ENCODE data around the gene SYT1. TPM values are rescaled to one million over a fixed set of nuclear protein-coding genes. Genes with fewer than 3 reads are reported as not detected.
A peak's percentile ranks its signal among the peaks of the same experiment; 100 is the strongest.
"Not testable (repeated sequence)": the region's sequence is repeated elsewhere in the genome, so short reads cannot be mapped to it uniquely, and the experiment has no call there.

The SYT1 gene
- total RNA-seq, 4 donors from 2014 or later, result 4.1 to 10.0 (median 6.7) TPM

GRCh38 chr12:78835493-78835892 is 29.1 kb upstream of the SYT1 start:
- no peaks in the 10 kb centered on the region for H3K9me3 ChIP-seq
- no peaks in the 10 kb centered on the region for H3K4me1 ChIP-seq
- TF ChIP-seq CTCF (IDR thresholded peaks at IDR 0.05) (no peak), EP300 (IDR thresholded peaks at IDR 0.05) (no peak), POLR2AphosphoS5 (IDR thresholded peaks at IDR 0.05) (no peak), POLR2A (IDR thresholded peaks at IDR 0.05; ENCODE audit: low read depth) (no peak)
- no peak for DNase-seq (ENCODE audit: extremely low spot score)
- H3K27ac ChIP-seq (replicated peaks in 1 of 4), result no peak overlapping the region
- WGBS, result 90% methylated on average over 6 of the region's 6 CpGs
- H3K4me3 ChIP-seq, result no peak overlapping the region
- no peaks in the 10 kb centered on the region for H3K27me3 ChIP-seq
- intact Hi-C loops (cut with DNase I), result no loop called here
- H3K36me3 ChIP-seq, result no peaks in the 10 kb centered on the region

GRCh38 chr12:78840518-78841019 is 24.0 kb upstream of the SYT1 start:
- intact Hi-C loops (cut with DNase I); H3K9me3 ChIP-seq; H3K36me3 ChIP-seq; H3K4me3 ChIP-seq; H3K4me1 ChIP-seq; H3K27me3 ChIP-seq; H3K27ac ChIP-seq (replicated peaks in 1 of 4); DNase-seq (ENCODE audit: extremely low spot score): not testable (repeated sequence)
- WGBS, result 89% methylated on average over 7 of the region's 7 CpGs

- no peak for DNase-seq (ENCODE audit: extremely low spot score)
Measured at GRCh38 chr12:78853231-78853630, 11.3 kb upstream of the SYT1 start.

GRCh38 chr12:78863482-78864402 is 832 bp upstream of the SYT1 start:
- WGBS, result 6% methylated on average over 30 of the region's 41 CpGs
- intact Hi-C loops (cut with DNase I), result no loop called here
- peaks cover 16 to 22% (median 21%) of the 10 kb centered on the region in 4 donors for H3K4me1 ChIP-seq
- no peaks in the 10 kb centered on the region for H3K9me3 ChIP-seq
- no peak for DNase-seq (ENCODE audit: extremely low spot score)
- H3K36me3 ChIP-seq, result no peaks in the 10 kb centered on the region
- H3K27ac ChIP-seq (replicated peaks in 1 of 4), result peak overlapping the region in 1 of 4 donors; percentile 35
- peaks cover 0 to 35% (median 10%) of the 10 kb centered on the region in 4 donors for H3K27me3 ChIP-seq
- TF ChIP-seq CTCF (IDR thresholded peaks at IDR 0.05), result no peak
- TF ChIP-seq POLR2A (IDR thresholded peaks at IDR 0.05; ENCODE audit: low read depth), result no peak
- no peak for TF ChIP-seq POLR2AphosphoS5 (IDR thresholded peaks at IDR 0.05)
- no peak for TF ChIP-seq EP300 (IDR thresholded peaks at IDR 0.05)
- peak overlapping the region; percentile 49 to 60 (median 52) for H3K4me3 ChIP-seq

More at GRCh38 chr12:78853231-78853630, 11.3 kb upstream of the SYT1 start:
- Histone ChIP-seq H3K4me3 (no peak overlapping the region), H3K4me1 (no peaks in the 10 kb centered on the region), H3K27ac (replicated peaks in 1 of 4) (no peak overlapping the region), H3K9me3 (peaks cover 0 to 7% (median 3%) of the 10 kb centered on the region in 4 donors), H3K36me3 (no peaks in the 10 kb centered on the region), H3K27me3 (no peaks in the 10 kb centered on the region)
- intact Hi-C loops (cut with DNase I), result no loop called here
- no peak for TF ChIP-seq EP300 (IDR thresholded peaks at IDR 0.05)
- TF ChIP-seq POLR2AphosphoS5 (IDR thresholded peaks at IDR 0.05), result no peak
- no peak for TF ChIP-seq POLR2A (IDR thresholded peaks at IDR 0.05; ENCODE audit: low read depth)
- no peak for TF ChIP-seq CTCF (IDR thresholded peaks at IDR 0.05)

- H3K36me3 ChIP-seq, result no peaks in the 10 kb centered on the region
- peaks cover 16 to 22% (median 21%) of the 10 kb centered on the region in 4 donors for H3K4me1 ChIP-seq
- no peak overlapping the region for H3K27ac ChIP-seq (replicated peaks in 1 of 4)
- no peak for TF ChIP-seq POLR2AphosphoS5 (IDR thresholded peaks at IDR 0.05)
- peaks cover 0 to 35% (median 10%) of the 10 kb centered on the region in 4 donors for H3K27me3 ChIP-seq
- 11% methylated on average over 6 of the region's 32 CpGs for WGBS
- peak overlapping the region; percentile 49 to 60 (median 52) for H3K4me3 ChIP-seq
- H3K9me3 ChIP-seq, result no peaks in the 10 kb centered on the region
- intact Hi-C loops (cut with DNase I), result no loop called here
- DNase-seq (ENCODE audit: extremely low spot score), result no peak
Measured at GRCh38 chr12:78864870-78865463, 393 bp downstream of the SYT1 start.
